ENCODE results near the gene LDHAL6B. TPM values are rescaled to one million over a fixed set of nuclear protein-coding genes. Genes with fewer than 3 reads are reported as not detected.

Gene LDHAL6B
- total and polyA plus RNA-seq, 2 donors = not detected

- no peak for DNase-seq (ENCODE audit: low read depth in 6 of 9, low spot score in 9 of 9)
- Histone ChIP-seq H3K9me3 (ENCODE audit: control insufficient read depth in 2 of 2, insufficient read depth in 1 of 2, low read length in 1 of 2) (no peaks in the 10 kb centered on the region), H3K4me3 (ENCODE audit: low read length in 2 of 2) (no peak overlapping the region), H3K4me1 (ENCODE audit: control insufficient read depth in 2 of 2, insufficient read depth in 2 of 2, low read length in 2 of 2) (no peaks in the 10 kb centered on the region), H3K36me3 (ENCODE audit: control insufficient read depth in 2 of 2, insufficient read depth in 2 of 2, low read length in 1 of 2) (no peaks in the 10 kb centered on the region), H3K27ac (ENCODE audit: low read depth in 1 of 2, low read length in 1 of 2) (no peak overlapping the region), H3K27me3 (ENCODE audit: control insufficient read depth in 2 of 2, insufficient read depth in 1 of 2, low read length in 1 of 2) (no peaks in the 10 kb centered on the region)
- WGBS = 95% methylated on average over 5 of the region's 5 CpGs
Measured at GRCh38 chr15:59249816-59250215, 43.2 kb downstream of the LDHAL6B start.

GRCh38 chr15:59250249-59250648 is 43.6 kb downstream of the LDHAL6B start:
- no peak overlapping the region for H3K27ac ChIP-seq (ENCODE audit: low read depth in 1 of 2, low read length in 1 of 2)

GRCh38 chr15:59251001-59251845 is 44.6 kb downstream of the LDHAL6B start:
- H3K9me3 ChIP-seq (ENCODE audit: control insufficient read depth in 2 of 2, insufficient read depth in 1 of 2, low read length in 1 of 2) = no peaks in the 10 kb centered on the region
- no peaks in the 10 kb centered on the region for H3K4me1 ChIP-seq (ENCODE audit: control insufficient read depth in 2 of 2, insufficient read depth in 2 of 2, low read length in 2 of 2)
- H3K27ac ChIP-seq (ENCODE audit: low read depth in 1 of 2, low read length in 1 of 2) = no peak overlapping the region
- H3K27me3 ChIP-seq (ENCODE audit: control insufficient read depth in 2 of 2, insufficient read depth in 1 of 2, low read length in 1 of 2) = no peaks in the 10 kb centered on the region
- no peak for DNase-seq (ENCODE audit: low read depth in 6 of 9, low spot score in 9 of 9)
- no peak overlapping the region for H3K4me3 ChIP-seq (ENCODE audit: low read length in 2 of 2)
- 91% methylated on average over 7 of the region's 7 CpGs for WGBS
- H3K36me3 ChIP-seq (ENCODE audit: control insufficient read depth in 2 of 2, insufficient read depth in 2 of 2, low read length in 1 of 2) = no peaks in the 10 kb centered on the region

More at GRCh38 chr15:59250249-59250648, 43.6 kb downstream of the LDHAL6B start:
- Histone ChIP-seq H3K36me3 (ENCODE audit: control insufficient read depth in 2 of 2, insufficient read depth in 2 of 2, low read length in 1 of 2) (no peaks in the 10 kb centered on the region), H3K27me3 (ENCODE audit: control insufficient read depth in 2 of 2, insufficient read depth in 1 of 2, low read length in 1 of 2) (no peaks in the 10 kb centered on the region), H3K4me1 (ENCODE audit: control insufficient read depth in 2 of 2, insufficient read depth in 2 of 2, low read length in 2 of 2) (no peaks in the 10 kb centered on the region), H3K4me3 (ENCODE audit: low read length in 2 of 2) (no peak overlapping the region), H3K9me3 (ENCODE audit: control insufficient read depth in 2 of 2, insufficient read depth in 1 of 2, low read length in 1 of 2) (no peaks in the 10 kb centered on the region)
- WGBS = 96% methylated on average over 13 of the region's 13 CpGs
- DNase-seq (ENCODE audit: low read depth in 6 of 9, low spot score in 9 of 9) = no peak

GRCh38 chr15:59252137-59252536 is 45.5 kb downstream of the LDHAL6B start:
- DNase-seq (ENCODE audit: low read depth in 6 of 9, low spot score in 9 of 9) = no peak
- no peaks in the 10 kb centered on the region for H3K27me3 ChIP-seq (ENCODE audit: control insufficient read depth in 2 of 2, insufficient read depth in 1 of 2, low read length in 1 of 2)
- H3K9me3 ChIP-seq (ENCODE audit: control insufficient read depth in 2 of 2, insufficient read depth in 1 of 2, low read length in 1 of 2) = no peaks in the 10 kb centered on the region
- H3K4me3 ChIP-seq (ENCODE audit: low read length in 2 of 2) = no peak overlapping the region
- WGBS = 97% methylated on average over 5 of the region's 5 CpGs
- no peaks in the 10 kb centered on the region for H3K4me1 ChIP-seq (ENCODE audit: control insufficient read depth in 2 of 2, insufficient read depth in 2 of 2, low read length in 2 of 2)
- H3K36me3 ChIP-seq (ENCODE audit: control insufficient read depth in 2 of 2, insufficient read depth in 2 of 2, low read length in 1 of 2) = no peaks in the 10 kb centered on the region
- no peak overlapping the region for H3K27ac ChIP-seq (ENCODE audit: low read depth in 1 of 2, low read length in 1 of 2)

DNA sequence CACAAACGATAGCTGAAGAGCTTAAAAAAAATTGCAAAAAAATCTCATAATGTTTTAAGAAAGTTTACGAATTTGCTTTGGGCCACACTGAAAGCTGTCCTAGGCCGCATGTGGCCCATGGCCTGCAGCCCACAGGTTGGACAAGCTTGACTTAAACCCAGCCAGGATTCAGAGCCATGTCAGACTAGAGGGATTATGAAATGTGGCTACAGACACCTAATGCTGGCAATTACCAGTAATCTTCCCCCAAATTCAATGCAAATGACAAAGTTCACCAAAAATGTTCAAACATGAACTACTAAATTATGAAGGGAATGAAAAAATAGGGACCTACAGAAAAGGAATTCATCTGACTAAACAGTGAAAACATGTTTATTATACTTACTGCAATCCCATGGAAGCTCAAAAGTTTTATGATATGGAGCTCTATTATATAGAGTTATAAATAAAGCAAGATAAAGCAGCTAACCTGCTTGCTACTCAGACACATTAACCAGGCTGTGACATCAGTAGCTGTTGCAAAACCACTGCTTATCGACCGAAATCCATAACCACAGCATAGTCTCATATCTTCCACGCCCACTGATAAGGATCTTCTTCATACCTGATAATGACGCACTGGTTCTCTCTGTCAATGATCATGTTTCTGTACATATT is 49.2 kb downstream of the LDHAL6B start:
- H3K27ac ChIP-seq (ENCODE audit: low read depth in 1 of 2, low read length in 1 of 2) = no peak overlapping the region
- no peaks in the 10 kb centered on the region for H3K4me1 ChIP-seq (ENCODE audit: control insufficient read depth in 2 of 2, insufficient read depth in 2 of 2, low read length in 2 of 2)
- 78% methylated on average over 7 of the region's 7 CpGs for WGBS
- H3K9me3 ChIP-seq (ENCODE audit: control insufficient read depth in 2 of 2, insufficient read depth in 1 of 2, low read length in 1 of 2) = no peaks in the 10 kb centered on the region
- H3K27me3 ChIP-seq (ENCODE audit: control insufficient read depth in 2 of 2, insufficient read depth in 1 of 2, low read length in 1 of 2) = no peaks in the 10 kb centered on the region
- peak in 1 of 9 donors; percentile 3 for DNase-seq (ENCODE audit: low read depth in 6 of 9, low spot score in 9 of 9)
- no peaks in the 10 kb centered on the region for H3K36me3 ChIP-seq (ENCODE audit: control insufficient read depth in 2 of 2, insufficient read depth in 2 of 2, low read length in 1 of 2)
- H3K4me3 ChIP-seq (ENCODE audit: low read length in 2 of 2) = no peak overlapping the region

GRCh38 chr15:59256482-59256881 is 49.8 kb downstream of the LDHAL6B start:
- Histone ChIP-seq H3K9me3 (ENCODE audit: control insufficient read depth in 2 of 2, insufficient read depth in 1 of 2, low read length in 1 of 2) (no peaks in the 10 kb centered on the region), H3K27me3 (ENCODE audit: control insufficient read depth in 2 of 2, insufficient read depth in 1 of 2, low read length in 1 of 2) (no peaks in the 10 kb centered on the region), H3K4me1 (ENCODE audit: control insufficient read depth in 2 of 2, insufficient read depth in 2 of 2, low read length in 2 of 2) (no peaks in the 10 kb centered on the region), H3K27ac (ENCODE audit: low read depth in 1 of 2, low read length in 1 of 2) (no peak overlapping the region), H3K36me3 (ENCODE audit: control insufficient read depth in 2 of 2, insufficient read depth in 2 of 2, low read length in 1 of 2) (no peaks in the 10 kb centered on the region), H3K4me3 (ENCODE audit: low read length in 2 of 2) (no peak overlapping the region)
- no peak for DNase-seq (ENCODE audit: low read depth in 6 of 9, low spot score in 9 of 9)
- 86% methylated on average over 8 of the region's 8 CpGs for WGBS

GRCh38 chr15:59257140-59257539 is 50.5 kb downstream of the LDHAL6B start:
- no peak overlapping the region for H3K4me3 ChIP-seq (ENCODE audit: low read length in 2 of 2)
- no peak for DNase-seq (ENCODE audit: low read depth in 6 of 9, low spot score in 9 of 9)
- no peaks in the 10 kb centered on the region for H3K27me3 ChIP-seq (ENCODE audit: control insufficient read depth in 2 of 2, insufficient read depth in 1 of 2, low read length in 1 of 2)
- H3K36me3 ChIP-seq (ENCODE audit: control insufficient read depth in 2 of 2, insufficient read depth in 2 of 2, low read length in 1 of 2) = no peaks in the 10 kb centered on the region
- H3K4me1 ChIP-seq (ENCODE audit: control insufficient read depth in 2 of 2, insufficient read depth in 2 of 2, low read length in 2 of 2) = no peaks in the 10 kb centered on the region
- no peaks in the 10 kb centered on the region for H3K9me3 ChIP-seq (ENCODE audit: control insufficient read depth in 2 of 2, insufficient read depth in 1 of 2, low read length in 1 of 2)
- 73% methylated on average over 4 of the region's 4 CpGs for WGBS
- H3K27ac ChIP-seq (ENCODE audit: low read depth in 1 of 2, low read length in 1 of 2) = no peak overlapping the region

Other genes with a start within 250 kb of the LDHAL6B start
- gene RNF111, start 219.2 kb upstream of the LDHAL6B start, total RNA-seq = 8.0 TPM
- gene RNF111, start 219.2 kb upstream of the LDHAL6B start, polyA plus RNA-seq = 18.3 TPM
- gene CCNB2, start 101.7 kb upstream of the LDHAL6B start, total RNA-seq = 75.1 TPM
- 19.5 TPM for gene CCNB2, start 101.7 kb upstream of the LDHAL6B start, polyA plus RNA-seq
- gene MYO1E, start 166.0 kb downstream of the LDHAL6B start, total RNA-seq = 15.5 TPM
- 59.8 TPM for gene MYO1E, start 166.0 kb downstream of the LDHAL6B start, polyA plus RNA-seq
- gene FAM81A, start 231.3 kb downstream of the LDHAL6B start, total RNA-seq = 0.42 TPM
- 1.2 TPM for gene FAM81A, start 231.3 kb downstream of the LDHAL6B start, polyA plus RNA-seq

All from thymus (tissue), 11 donors.